WTC11 (cell line): ENCODE results near the gene PRELID2.

Source experiments
- ATF1 ChIP-seq: sonication (generic); formaldehyde crosslinking; IDR thresholded peaks from 2 replicates; pipeline ENCODE4 v1.8.1; 2023; ENCODE audit warnings: mild to moderate bottlenecking, moderate library complexity, missing genetic modification reagents
- ETV6 ChIP-seq: sonication (generic); formaldehyde crosslinking; IDR thresholded peaks from 2 replicates; pipeline ENCODE4 v1.8.1; 2022; ENCODE audit warnings: mild to moderate bottlenecking, missing genetic modification reagents
- JAZF1 ChIP-seq: fragments of 250-450 bp; sonication (Bioruptor Pico); IDR thresholded peaks from 2 replicates; pipeline ENCODE4 v1.9.0; 2021; ENCODE audit warnings: moderate library complexity, mild to moderate bottlenecking, inconsistent platforms
- NFE2L1 ChIP-seq: sonication (generic); formaldehyde crosslinking; IDR thresholded peaks from 2 replicates; pipeline ENCODE4 v1.8.1; 2023; ENCODE audit warnings: missing genetic modification reagents
- RELA ChIP-seq: sonication (generic); formaldehyde crosslinking; IDR thresholded peaks from 2 replicates; pipeline ENCODE4 v1.8.1; 2022; ENCODE audit warnings: missing genetic modification reagents, mild to moderate bottlenecking, borderline replicate concordance
- SP1 ChIP-seq: sonication (generic); formaldehyde crosslinking; conservative IDR thresholded peaks from 2 replicates; pipeline ENCODE4 v1.8.1; 2022; ENCODE audit warnings: missing genetic modification reagents
- TF ChIP-seq, protein P1 (sequence below): sonication (generic); formaldehyde crosslinking; conservative IDR thresholded peaks from 2 replicates; pipeline ENCODE4 v1.8.1; 2023; ENCODE audit warnings: mild to moderate bottlenecking, low read depth, missing genetic modification reagents, moderate library complexity
- TF ChIP-seq, protein P2 (sequence below): fragments of 200-600 bp; IDR thresholded peaks from 2 replicates; pipeline ENCODE4 v1.8.0; 2022; ENCODE audit warnings: antibody characterized with exemption
- TF ChIP-seq, protein P3 (sequence below): sonication (generic); formaldehyde crosslinking; IDR thresholded peaks from 2 replicates; pipeline ENCODE4 v1.8.1; 2022; ENCODE audit warnings: mild to moderate bottlenecking, missing genetic modification reagents, moderate library complexity, borderline replicate concordance

DNA sequence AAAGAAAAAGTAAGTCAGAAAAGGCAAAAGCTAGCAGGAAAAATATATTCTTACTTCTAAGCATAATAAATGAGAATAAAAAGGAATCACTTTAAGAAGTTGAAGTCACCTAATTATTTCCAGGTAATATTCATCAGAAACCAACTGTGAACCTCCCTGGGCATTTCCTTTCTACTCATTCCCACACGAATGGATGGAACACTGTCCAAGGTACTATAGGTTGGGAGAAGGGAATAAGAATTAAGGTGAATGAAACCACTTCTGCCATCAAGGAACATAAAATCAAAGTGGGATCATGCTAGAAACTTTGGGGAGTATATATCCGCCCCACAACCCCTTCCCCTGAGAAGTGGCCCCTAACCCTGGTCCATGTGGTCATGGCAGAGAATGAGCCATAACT lies 41.6 kb downstream of the PRELID2 start:
- TF ChIP-seq, protein P1, sequence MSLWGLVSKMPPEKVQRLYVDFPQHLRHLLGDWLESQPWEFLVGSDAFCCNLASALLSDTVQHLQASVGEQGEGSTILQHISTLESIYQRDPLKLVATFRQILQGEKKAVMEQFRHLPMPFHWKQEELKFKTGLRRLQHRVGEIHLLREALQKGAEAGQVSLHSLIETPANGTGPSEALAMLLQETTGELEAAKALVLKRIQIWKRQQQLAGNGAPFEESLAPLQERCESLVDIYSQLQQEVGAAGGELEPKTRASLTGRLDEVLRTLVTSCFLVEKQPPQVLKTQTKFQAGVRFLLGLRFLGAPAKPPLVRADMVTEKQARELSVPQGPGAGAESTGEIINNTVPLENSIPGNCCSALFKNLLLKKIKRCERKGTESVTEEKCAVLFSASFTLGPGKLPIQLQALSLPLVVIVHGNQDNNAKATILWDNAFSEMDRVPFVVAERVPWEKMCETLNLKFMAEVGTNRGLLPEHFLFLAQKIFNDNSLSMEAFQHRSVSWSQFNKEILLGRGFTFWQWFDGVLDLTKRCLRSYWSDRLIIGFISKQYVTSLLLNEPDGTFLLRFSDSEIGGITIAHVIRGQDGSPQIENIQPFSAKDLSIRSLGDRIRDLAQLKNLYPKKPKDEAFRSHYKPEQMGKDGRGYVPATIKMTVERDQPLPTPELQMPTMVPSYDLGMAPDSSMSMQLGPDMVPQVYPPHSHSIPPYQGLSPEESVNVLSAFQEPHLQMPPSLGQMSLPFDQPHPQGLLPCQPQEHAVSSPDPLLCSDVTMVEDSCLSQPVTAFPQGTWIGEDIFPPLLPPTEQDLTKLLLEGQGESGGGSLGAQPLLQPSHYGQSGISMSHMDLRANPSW (CRISPR knock-in tag): no peak
- TF ChIP-seq RELA (CRISPR knock-in tag) (no peak), SP1 (CRISPR knock-in tag) (no peak), JAZF1 (no peak), ATF1 (no peak), ETV6 (CRISPR knock-in tag) (no peak), NFE2L1 (no peak)
- TF ChIP-seq, protein P2, sequence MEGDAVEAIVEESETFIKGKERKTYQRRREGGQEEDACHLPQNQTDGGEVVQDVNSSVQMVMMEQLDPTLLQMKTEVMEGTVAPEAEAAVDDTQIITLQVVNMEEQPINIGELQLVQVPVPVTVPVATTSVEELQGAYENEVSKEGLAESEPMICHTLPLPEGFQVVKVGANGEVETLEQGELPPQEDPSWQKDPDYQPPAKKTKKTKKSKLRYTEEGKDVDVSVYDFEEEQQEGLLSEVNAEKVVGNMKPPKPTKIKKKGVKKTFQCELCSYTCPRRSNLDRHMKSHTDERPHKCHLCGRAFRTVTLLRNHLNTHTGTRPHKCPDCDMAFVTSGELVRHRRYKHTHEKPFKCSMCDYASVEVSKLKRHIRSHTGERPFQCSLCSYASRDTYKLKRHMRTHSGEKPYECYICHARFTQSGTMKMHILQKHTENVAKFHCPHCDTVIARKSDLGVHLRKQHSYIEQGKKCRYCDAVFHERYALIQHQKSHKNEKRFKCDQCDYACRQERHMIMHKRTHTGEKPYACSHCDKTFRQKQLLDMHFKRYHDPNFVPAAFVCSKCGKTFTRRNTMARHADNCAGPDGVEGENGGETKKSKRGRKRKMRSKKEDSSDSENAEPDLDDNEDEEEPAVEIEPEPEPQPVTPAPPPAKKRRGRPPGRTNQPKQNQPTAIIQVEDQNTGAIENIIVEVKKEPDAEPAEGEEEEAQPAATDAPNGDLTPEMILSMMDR: no peak
- TF ChIP-seq, protein P3, sequence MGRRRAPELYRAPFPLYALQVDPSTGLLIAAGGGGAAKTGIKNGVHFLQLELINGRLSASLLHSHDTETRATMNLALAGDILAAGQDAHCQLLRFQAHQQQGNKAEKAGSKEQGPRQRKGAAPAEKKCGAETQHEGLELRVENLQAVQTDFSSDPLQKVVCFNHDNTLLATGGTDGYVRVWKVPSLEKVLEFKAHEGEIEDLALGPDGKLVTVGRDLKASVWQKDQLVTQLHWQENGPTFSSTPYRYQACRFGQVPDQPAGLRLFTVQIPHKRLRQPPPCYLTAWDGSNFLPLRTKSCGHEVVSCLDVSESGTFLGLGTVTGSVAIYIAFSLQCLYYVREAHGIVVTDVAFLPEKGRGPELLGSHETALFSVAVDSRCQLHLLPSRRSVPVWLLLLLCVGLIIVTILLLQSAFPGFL (CRISPR knock-in tag): no peak
